Tibial nerve (tissue), 4 donors: ENCODE data around the gene LRP4. TPM values are rescaled to one million over a fixed set of nuclear protein-coding genes. Genes with fewer than 3 reads are reported as not detected.

Source experiments
- DNase-seq, 2 donors: peaks; one replicate each; pipeline ENCODE4 v3.0.0-alpha.2; 2019; ENCODE audit warnings: low spot score in 2 of 2
- H3K27ac ChIP-seq, 4 donors: fragments of 200-600 bp; sonication (generic) in 3 of 4; one replicate each; pipeline ENCODE4 v1.5.1; 2017 to 2019; ENCODE audit warnings: mild to moderate bottlenecking in 1 of 4
- H3K27me3 ChIP-seq, 2 donors: fragments of 200-600 bp; sonication (generic) in 1 of 2; one replicate each; pipeline versions ENCODE4 v1.5.1 to v1.6.0; 2017 to 2019
- H3K36me3 ChIP-seq, 3 donors: fragments of 200-600 bp; sonication (generic); one replicate each; pipeline ENCODE4 v1.5.1; 2018 to 2019
- H3K4me1 ChIP-seq, 4 donors: fragments of 200-600 bp; sonication (generic) in 3 of 4; one replicate each; pipeline ENCODE4 v1.5.1; 2017 to 2019
- H3K4me3 ChIP-seq, 4 donors: fragments of 200-600 bp; sonication (generic) in 3 of 4; one replicate each; pipeline ENCODE4 v1.5.1; 2017 to 2019; ENCODE audit warnings: mild to moderate bottlenecking in 1 of 4, moderate library complexity in 1 of 4
- H3K9me3 ChIP-seq, 4 donors: fragments of 200-600 bp; sonication (generic) in 3 of 4; one replicate each; pipeline ENCODE4 v1.5.1; 2017 to 2019
- EP300 ChIP-seq, 2 donors: sonication (generic); formaldehyde crosslinking; IDR thresholded peaks; one replicate each; pipeline ENCODE4 v1.6.1; 2017; ENCODE audit warnings: antibody characterized with exemption in 2 of 2, mild to moderate bottlenecking in 1 of 2
- POLR2A ChIP-seq, 2 donors: fragments of 450-650 bp; IDR thresholded peaks; one replicate each; pipeline ENCODE4 v1.6.1; 2017; ENCODE audit warnings: antibody characterized with exemption in 2 of 2, mild to moderate bottlenecking in 2 of 2, moderate library complexity in 2 of 2
- WGBS, 2 donors: methylation state at CpG; one replicate each; pipeline ENCODE4 v1.1.5; 2018; 5-methylcytosine and 5-hydroxymethylcytosine counted together
- total RNA-seq, 4 donors: library from RNA; depleted of rRNA; stranded (reverse); fragments of >200 nt; gene quantifications; one replicate each; pipeline ENCODE4 v1.1.0, GENCODE V29; 2016
- TF ChIP-seq, protein P1 (sequence below), 5 experiments: fragments of 200-600 bp in 3 of 5; fragments of 450-650 bp in 2 of 5; sonication (generic) in 3 of 5; IDR thresholded peaks; one replicate each; pipeline ENCODE4 v1.5.1; 2016 to 2019; ENCODE audit warnings: antibody characterized with exemption in 5 of 5, mild to moderate bottlenecking in 3 of 5, moderate library complexity in 2 of 5

LRP4 gene
- total RNA-seq, 4 donors from 2014 or later: 24.3 to 105 (median 52.9) TPM

DNA sequence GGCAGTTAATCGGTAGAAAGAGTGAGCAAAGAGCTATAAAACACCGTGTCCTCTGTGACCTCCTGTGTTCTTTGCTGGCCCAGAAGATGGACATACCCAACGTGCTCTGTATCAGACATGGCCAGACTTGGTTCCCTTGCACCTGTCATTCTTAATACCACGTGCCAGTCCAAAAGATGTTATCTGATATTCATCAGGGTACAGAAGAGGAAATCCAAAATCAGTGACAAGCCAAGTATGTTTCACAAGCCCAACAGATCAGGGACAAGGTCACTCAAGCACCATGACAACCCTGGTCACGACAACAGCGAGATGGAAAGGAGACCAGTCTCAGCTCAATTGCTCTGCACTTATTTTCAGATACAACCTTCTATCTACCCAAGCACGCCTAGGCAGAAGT lies 3.4 kb downstream of the LRP4 start:
- Histone ChIP-seq H3K27me3 (peaks cover 0 to 17% of the 10 kb centered on the region in 2 donors), H3K9me3 (no peaks in the 10 kb centered on the region), H3K4me1 (peaks cover 0 to 59% (median 14%) of the 10 kb centered on the region in 4 donors), H3K4me3 (no peak overlapping the region), H3K36me3 (no peaks in the 10 kb centered on the region), H3K27ac (no peak overlapping the region)
- 72 to 73% methylated on average over 7 of the region's 7 CpGs for WGBS, 2 donors
- DNase-seq: no peak
- TF ChIP-seq, protein P1, sequence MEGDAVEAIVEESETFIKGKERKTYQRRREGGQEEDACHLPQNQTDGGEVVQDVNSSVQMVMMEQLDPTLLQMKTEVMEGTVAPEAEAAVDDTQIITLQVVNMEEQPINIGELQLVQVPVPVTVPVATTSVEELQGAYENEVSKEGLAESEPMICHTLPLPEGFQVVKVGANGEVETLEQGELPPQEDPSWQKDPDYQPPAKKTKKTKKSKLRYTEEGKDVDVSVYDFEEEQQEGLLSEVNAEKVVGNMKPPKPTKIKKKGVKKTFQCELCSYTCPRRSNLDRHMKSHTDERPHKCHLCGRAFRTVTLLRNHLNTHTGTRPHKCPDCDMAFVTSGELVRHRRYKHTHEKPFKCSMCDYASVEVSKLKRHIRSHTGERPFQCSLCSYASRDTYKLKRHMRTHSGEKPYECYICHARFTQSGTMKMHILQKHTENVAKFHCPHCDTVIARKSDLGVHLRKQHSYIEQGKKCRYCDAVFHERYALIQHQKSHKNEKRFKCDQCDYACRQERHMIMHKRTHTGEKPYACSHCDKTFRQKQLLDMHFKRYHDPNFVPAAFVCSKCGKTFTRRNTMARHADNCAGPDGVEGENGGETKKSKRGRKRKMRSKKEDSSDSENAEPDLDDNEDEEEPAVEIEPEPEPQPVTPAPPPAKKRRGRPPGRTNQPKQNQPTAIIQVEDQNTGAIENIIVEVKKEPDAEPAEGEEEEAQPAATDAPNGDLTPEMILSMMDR (IDR thresholded peaks at IDR 0.05): no peak
- TF ChIP-seq EP300 (IDR thresholded peaks at IDR 0.05) (no peak), POLR2A (IDR thresholded peaks at IDR 0.05) (no peak)

DNA sequence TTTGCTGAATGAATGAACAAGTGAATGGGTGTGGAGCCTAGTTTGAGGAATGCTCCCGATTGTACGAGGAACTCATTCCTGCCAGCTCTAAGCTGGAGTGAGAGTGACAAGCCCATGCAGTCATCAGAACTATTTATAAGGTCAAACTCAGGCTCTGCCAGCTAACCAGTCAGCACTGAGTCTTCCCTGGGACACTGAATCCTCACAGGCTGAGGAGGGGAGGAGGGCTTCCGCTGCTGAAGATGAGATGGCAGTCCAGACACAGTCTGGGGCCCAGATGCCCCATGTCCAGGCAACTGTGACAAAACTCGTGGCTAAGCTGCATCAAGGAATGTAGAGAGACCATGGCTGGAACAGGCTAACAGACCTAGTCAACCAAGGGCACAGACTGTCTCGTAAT lies 4.0 kb downstream of the LRP4 start:
- Histone ChIP-seq H3K36me3 (no peaks in the 10 kb centered on the region), H3K9me3 (no peaks in the 10 kb centered on the region), H3K27ac (no peak overlapping the region), H3K4me3 (no peak overlapping the region), H3K27me3 (peaks cover 0 to 17% of the 10 kb centered on the region in 2 donors), H3K4me1 (peaks cover 0 to 53% (median 14%) of the 10 kb centered on the region in 4 donors)
- TF ChIP-seq EP300 (IDR thresholded peaks at IDR 0.05) (no peak), POLR2A (IDR thresholded peaks at IDR 0.05) (no peak)
- WGBS, 2 donors: 33 to 37% methylated on average over 5 of the region's 5 CpGs
- DNase-seq: no peak

DNA sequence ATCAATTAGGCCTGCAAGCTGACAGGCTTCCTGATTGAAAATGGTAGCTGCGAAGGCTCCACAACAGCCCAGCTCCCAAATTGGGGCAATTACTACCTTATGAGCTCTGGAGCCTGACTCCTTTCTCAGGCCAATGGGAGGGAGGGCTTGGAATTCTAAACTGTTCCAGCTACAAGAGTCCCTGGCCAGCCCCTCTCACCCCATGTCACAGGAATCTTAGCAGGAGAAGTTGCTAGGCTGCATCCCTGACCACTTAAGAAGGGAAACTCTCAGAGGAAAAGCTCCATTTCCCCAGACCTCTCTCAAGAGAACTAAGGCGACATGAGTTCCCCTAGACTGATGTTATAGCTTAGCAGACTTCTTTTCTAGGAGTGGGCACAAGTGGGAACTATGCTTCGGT lies 4.9 kb downstream of the LRP4 start:
- Histone ChIP-seq H3K4me1 (peaks cover 0 to 45% (median 11%) of the 10 kb centered on the region in 4 donors), H3K9me3 (no peaks in the 10 kb centered on the region), H3K27me3 (peaks cover 0 to 17% of the 10 kb centered on the region in 2 donors), H3K36me3 (no peaks in the 10 kb centered on the region), H3K27ac (no peak overlapping the region), H3K4me3 (no peak overlapping the region)
- 75 to 83% methylated on average over 3 of the region's 3 CpGs for WGBS, 2 donors
- TF ChIP-seq, protein P1 (IDR thresholded peaks at IDR 0.05): no peak
- TF ChIP-seq POLR2A (IDR thresholded peaks at IDR 0.05): no peak
- TF ChIP-seq EP300 (IDR thresholded peaks at IDR 0.05): no peak
- no peak for DNase-seq

DNA sequence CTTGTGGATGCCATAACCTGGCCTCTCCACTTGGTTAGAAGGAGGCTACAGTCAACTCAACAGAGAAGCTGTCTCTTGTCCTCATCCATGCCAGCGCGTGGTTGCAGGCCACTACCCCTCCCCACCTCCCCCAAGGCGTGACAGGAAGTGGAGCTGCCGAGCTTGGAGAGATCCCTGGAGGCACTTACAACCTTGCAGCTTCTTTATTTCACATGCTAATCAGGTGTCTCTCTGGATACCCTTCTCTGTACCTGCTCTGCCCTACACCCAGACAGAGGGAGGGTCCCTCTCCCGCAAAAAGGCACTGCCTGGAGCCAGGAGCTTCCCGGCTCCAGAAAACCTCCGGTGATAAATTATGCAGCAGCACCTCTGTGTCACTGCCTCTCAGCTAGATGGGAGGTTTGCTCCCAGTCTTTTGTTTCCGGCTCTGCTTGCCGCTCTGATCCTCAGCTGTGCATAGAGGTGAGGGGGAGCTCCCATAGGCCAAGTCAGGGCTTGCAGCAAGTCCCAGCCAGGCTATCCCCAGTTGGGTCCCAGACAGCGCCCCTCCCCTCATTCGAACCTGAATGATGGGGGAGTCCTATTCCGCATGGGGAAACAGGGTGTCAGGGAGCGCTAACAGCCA lies 5.7 kb downstream of the LRP4 start:
- WGBS, 2 donors: 47 to 50% methylated on average over 13 of the region's 13 CpGs
- TF ChIP-seq, protein P1 (IDR thresholded peaks at IDR 0.05): no peak
- TF ChIP-seq EP300 (IDR thresholded peaks at IDR 0.05): no peak
- no peak for TF ChIP-seq POLR2A (IDR thresholded peaks at IDR 0.05)
- H3K9me3 ChIP-seq: no peaks in the 10 kb centered on the region

DNA sequence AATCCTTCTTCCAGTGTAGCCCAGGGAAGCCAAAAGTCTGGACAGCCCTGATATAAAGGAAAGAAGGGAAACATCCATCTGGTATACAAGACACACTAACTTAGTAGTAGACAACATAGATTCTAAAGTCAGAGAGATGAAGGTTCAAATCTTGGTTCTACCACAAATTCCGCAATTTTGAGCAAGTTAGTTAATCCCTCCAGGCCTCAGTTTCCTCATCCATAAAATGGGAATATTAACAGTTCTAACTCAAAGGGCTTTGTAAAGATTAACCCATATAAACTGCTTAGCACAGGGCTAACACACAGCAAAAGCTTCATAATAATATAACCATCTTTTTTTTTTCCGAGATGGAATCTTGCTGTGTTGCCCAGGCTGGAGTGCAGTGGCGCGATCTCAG lies 10.7 kb downstream of the LRP4 start:
- WGBS, 2 donors: 97 to 98% methylated on average over 4 of the region's 4 CpGs
- Histone ChIP-seq H3K4me3 (no peak overlapping the region), H3K4me1 (peaks cover 0 to 11% (median 3%) of the 10 kb centered on the region in 4 donors), H3K27me3 (no peaks in the 10 kb centered on the region), H3K27ac (no peak overlapping the region), H3K9me3 (no peaks in the 10 kb centered on the region), H3K36me3 (no peaks in the 10 kb centered on the region)
- TF ChIP-seq POLR2A (IDR thresholded peaks at IDR 0.05) (no peak), EP300 (IDR thresholded peaks at IDR 0.05) (no peak)
- TF ChIP-seq, protein P1 (IDR thresholded peaks at IDR 0.05): no peak
- no peak for DNase-seq

More for the DNA sequence above, 5.7 kb downstream of the LRP4 start:
- H3K36me3 ChIP-seq: no peaks in the 10 kb centered on the region
- no peak overlapping the region for H3K4me3 ChIP-seq
- peaks cover 0 to 13% of the 10 kb centered on the region in 2 donors for H3K27me3 ChIP-seq
- no peak for DNase-seq
- peaks cover 0 to 40% (median 7%) of the 10 kb centered on the region in 4 donors for H3K4me1 ChIP-seq
- H3K27ac ChIP-seq: no peak overlapping the region
